Endodermal cell (in vitro differentiated cells): ENCODE data around the gene ABLIM1. TPM values are rescaled to one million over a fixed set of nuclear protein-coding genes. Genes with fewer than 3 reads are reported as not detected.

Source experiments
- DNase-seq: peaks from one replicate; pipeline ENCODE4 v3.0.0-alpha.2; 2017
- H3K27ac ChIP-seq: 2 replicates; pipeline ENCODE4 v1.5.1; 2013; ENCODE audit warnings: mild to moderate bottlenecking, low read depth, low read length, moderate library complexity
- H3K27me3 ChIP-seq: 2 replicates; pipeline ENCODE4 v1.6.1; 2013; ENCODE audit warnings: mild to moderate bottlenecking, low read length, moderate library complexity; ENCODE audit not compliant: insufficient read depth, control insufficient read depth, poor library complexity, severe bottlenecking
- H3K36me3 ChIP-seq: 2 replicates; pipeline ENCODE4 v1.7.0; 2013; ENCODE audit warnings: mild to moderate bottlenecking, low read length, moderate library complexity; ENCODE audit not compliant: control insufficient read depth, insufficient read depth
- H3K4me1 ChIP-seq: one replicate; pipeline ENCODE4 v1.7.0; 2013; ENCODE audit warnings: low read length; ENCODE audit not compliant: control insufficient read depth, insufficient read depth
- H3K4me3 ChIP-seq: 2 replicates; pipeline ENCODE4 v1.5.1; 2013; ENCODE audit warnings: mild to moderate bottlenecking, low read length, moderate library complexity
- H3K9ac ChIP-seq: 2 replicates; pipeline ENCODE4 v1.6.1; 2013; ENCODE audit warnings: mild to moderate bottlenecking, low read length, moderate library complexity; ENCODE audit not compliant: poor library complexity, severe bottlenecking; ENCODE audit errors: extremely low read depth
- H3K9me3 ChIP-seq: 2 replicates; pipeline ENCODE4 v1.6.1; 2013; ENCODE audit warnings: mild to moderate bottlenecking, low read length, moderate library complexity; ENCODE audit not compliant: control insufficient read depth
- H3K27ac Mint-ChIP-seq: 2 replicates; pipeline ENCODE4 v1.8.0; 2020; ENCODE audit warnings: mixed read lengths
- H3K27me3 Mint-ChIP-seq: 2 replicates; pipeline ENCODE4 v1.8.0; 2021; ENCODE audit warnings: mild to moderate bottlenecking, mixed read lengths; ENCODE audit not compliant: insufficient read depth
- H3K36me3 Mint-ChIP-seq: 2 replicates; pipeline ENCODE4 v1.8.0; 2020; ENCODE audit warnings: low read depth, mixed read lengths
- H3K4me1 Mint-ChIP-seq: 2 replicates; pipeline ENCODE4 v1.8.0; 2020; ENCODE audit warnings: mixed read lengths
- H3K4me3 Mint-ChIP-seq: 2 replicates; pipeline ENCODE4 v1.8.0; 2020; ENCODE audit warnings: mild to moderate bottlenecking, moderate library complexity, mixed read lengths
- H3K9me3 Mint-ChIP-seq: 2 replicates; pipeline ENCODE4 v1.8.0; 2020; ENCODE audit warnings: mild to moderate bottlenecking, mixed read lengths
- WGBS, 2 experiments: methylation state at CpG; one replicate each; pipeline versions ENCODE4 v1.1.5 to v1.1.7; 2013; ENCODE audit warnings: missing lambda C conversion rate in 2 of 2, mixed read lengths in 1 of 2; ENCODE audit not compliant: insufficient coverage in 1 of 2, insufficient read length in 1 of 2; 5-methylcytosine and 5-hydroxymethylcytosine counted together
- total RNA-seq, 2 donors: library from RNA; stranded (reverse); fragmentation: NEBNext Ultra II Directional in 1 of 2; extraction: Animal tissue kit (Norgen Biotek cat#: 25700) in 1 of 2; gene quantifications; 2 replicates in 1 of 2; 3 replicates in 1 of 2; pipeline ENCODE4 v1.2.1, GENCODE V29; 2021
- TF ChIP-seq, protein P1 (sequence below): fragments of 200-600 bp; sonication (generic); conservative IDR thresholded peaks from 2 replicates; pipeline ENCODE4 v1.5.0; 2021; ENCODE audit warnings: antibody characterized with exemption, mild to moderate bottlenecking

Gene ABLIM1
- total RNA-seq, 2 donors from 2014 or later = 39.3 to 49.3 TPM

DNA sequence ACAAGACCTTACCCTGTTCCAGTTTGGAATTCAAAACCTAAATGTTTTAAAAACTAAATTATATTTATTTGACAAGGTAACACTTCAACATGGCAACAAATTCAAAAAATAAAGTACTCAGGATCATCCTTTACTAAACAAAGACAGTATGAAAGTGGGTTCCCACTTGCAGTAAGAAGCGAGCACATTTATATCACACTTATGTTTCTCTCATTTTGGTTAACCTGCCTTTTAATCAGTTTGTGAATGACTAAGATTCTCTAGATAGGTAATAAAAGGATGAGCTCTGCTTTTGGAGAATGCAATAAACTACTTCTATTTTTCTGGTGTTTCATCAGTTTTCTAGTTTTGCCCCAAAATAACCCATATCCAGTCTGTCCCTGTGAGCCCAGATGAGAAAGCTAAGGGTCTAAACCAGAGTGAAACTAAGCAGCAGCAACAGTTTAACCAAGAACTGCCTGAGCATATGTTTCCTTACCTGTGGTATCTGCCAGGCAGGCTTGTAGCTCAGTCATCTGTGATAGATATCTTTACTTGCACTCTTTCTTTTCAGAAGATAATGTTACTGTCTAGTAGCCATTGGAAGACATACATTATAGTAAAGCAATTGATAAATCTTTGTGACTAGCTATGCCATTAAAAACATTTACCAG, 64.1 kb downstream of the ABLIM1 start:
- Histone ChIP-seq H3K9ac (no peak overlapping the region), H3K27me3 (no peaks in the 10 kb centered on the region), H3K27ac (no peak overlapping the region), H3K4me1 (no peaks in the 10 kb centered on the region), H3K4me3 (no peak overlapping the region), H3K9me3 (no peaks in the 10 kb centered on the region), H3K36me3 (no peaks in the 10 kb centered on the region)
- Mint-ChIP-seq H3K27ac (no peak overlapping the region), H3K36me3 (no peaks in the 10 kb centered on the region), H3K9me3 (no peaks in the 10 kb centered on the region), H3K4me3 (no peak overlapping the region), H3K4me1 (no peaks in the 10 kb centered on the region), H3K27me3 (no peaks in the 10 kb centered on the region)
- no peak for DNase-seq
- WGBS, 2 experiments = 100% methylated on average over 1 of the region's 1 CpG; no CpG with 5 or more reads in 1 of the 2 experiments
- TF ChIP-seq, protein P1, sequence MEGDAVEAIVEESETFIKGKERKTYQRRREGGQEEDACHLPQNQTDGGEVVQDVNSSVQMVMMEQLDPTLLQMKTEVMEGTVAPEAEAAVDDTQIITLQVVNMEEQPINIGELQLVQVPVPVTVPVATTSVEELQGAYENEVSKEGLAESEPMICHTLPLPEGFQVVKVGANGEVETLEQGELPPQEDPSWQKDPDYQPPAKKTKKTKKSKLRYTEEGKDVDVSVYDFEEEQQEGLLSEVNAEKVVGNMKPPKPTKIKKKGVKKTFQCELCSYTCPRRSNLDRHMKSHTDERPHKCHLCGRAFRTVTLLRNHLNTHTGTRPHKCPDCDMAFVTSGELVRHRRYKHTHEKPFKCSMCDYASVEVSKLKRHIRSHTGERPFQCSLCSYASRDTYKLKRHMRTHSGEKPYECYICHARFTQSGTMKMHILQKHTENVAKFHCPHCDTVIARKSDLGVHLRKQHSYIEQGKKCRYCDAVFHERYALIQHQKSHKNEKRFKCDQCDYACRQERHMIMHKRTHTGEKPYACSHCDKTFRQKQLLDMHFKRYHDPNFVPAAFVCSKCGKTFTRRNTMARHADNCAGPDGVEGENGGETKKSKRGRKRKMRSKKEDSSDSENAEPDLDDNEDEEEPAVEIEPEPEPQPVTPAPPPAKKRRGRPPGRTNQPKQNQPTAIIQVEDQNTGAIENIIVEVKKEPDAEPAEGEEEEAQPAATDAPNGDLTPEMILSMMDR = no peak

DNA sequence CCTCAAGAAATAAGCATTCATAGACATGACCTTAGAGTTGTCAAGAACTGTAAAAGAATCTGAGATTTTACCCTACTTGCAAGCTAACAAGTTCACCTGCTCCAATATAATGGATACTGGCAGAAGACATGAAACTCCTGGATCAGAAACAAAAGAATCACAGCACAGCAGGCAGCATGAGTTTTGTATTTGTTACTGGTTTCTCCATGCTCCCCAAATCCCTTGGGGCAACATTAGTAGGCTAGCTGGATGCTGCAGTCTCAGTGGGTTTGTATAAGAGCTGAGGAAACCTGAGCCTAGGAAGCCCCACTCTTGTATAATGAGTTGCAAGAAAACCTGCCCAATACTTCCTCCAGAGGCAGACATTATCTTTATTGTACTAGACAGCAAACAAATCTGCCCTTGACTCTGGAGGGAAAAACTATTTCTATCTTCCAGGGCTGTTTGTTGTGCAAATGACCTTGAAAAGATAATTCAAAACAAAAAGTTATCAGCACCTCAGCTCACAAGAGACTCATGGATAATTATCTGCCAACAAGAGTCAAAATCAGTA, 64.8 kb downstream of the ABLIM1 start:
- H3K36me3 Mint-ChIP-seq = no peaks in the 10 kb centered on the region
- Histone ChIP-seq H3K4me1 (no peaks in the 10 kb centered on the region), H3K4me3 (no peak overlapping the region), H3K9ac (no peak overlapping the region), H3K27ac (no peak overlapping the region), H3K9me3 (no peaks in the 10 kb centered on the region), H3K36me3 (no peaks in the 10 kb centered on the region), H3K27me3 (no peaks in the 10 kb centered on the region)
- H3K4me1 Mint-ChIP-seq = no peaks in the 10 kb centered on the region
- H3K27ac Mint-ChIP-seq = no peak overlapping the region
- no peak overlapping the region for H3K4me3 Mint-ChIP-seq
- no peaks in the 10 kb centered on the region for H3K27me3 Mint-ChIP-seq
- H3K9me3 Mint-ChIP-seq = no peaks in the 10 kb centered on the region
- TF ChIP-seq, protein P1 = no peak
- no peak for DNase-seq

DNA sequence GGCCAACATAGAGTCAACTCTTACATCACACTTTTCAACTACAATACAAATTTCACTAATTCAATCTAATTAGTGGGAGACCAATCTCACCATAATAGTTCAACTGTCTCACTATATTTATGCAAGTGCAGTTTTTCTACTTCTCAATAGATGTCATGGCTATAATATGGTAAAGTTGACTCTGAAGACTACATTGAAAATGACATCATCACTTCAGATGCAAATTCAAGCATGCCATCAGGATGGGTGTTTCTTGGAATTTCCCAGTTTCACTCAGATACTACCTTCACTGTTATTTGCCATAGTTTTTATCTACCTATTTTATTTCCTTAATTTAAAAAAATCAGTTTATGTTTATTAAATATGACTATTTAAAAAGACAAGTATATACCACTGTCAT, 67.1 kb downstream of the ABLIM1 start:
- Histone ChIP-seq H3K9ac (no peak overlapping the region), H3K27ac (no peak overlapping the region), H3K9me3 (no peaks in the 10 kb centered on the region), H3K27me3 (no peaks in the 10 kb centered on the region), H3K36me3 (no peaks in the 10 kb centered on the region), H3K4me3 (no peak overlapping the region), H3K4me1 (no peaks in the 10 kb centered on the region)
- no peak overlapping the region for H3K27ac Mint-ChIP-seq
- H3K4me3 Mint-ChIP-seq = no peak overlapping the region
- TF ChIP-seq, protein P1 = no peak
- DNase-seq = no peak
- H3K4me1 Mint-ChIP-seq = no peaks in the 10 kb centered on the region
- H3K27me3 Mint-ChIP-seq = no peaks in the 10 kb centered on the region
- H3K9me3 Mint-ChIP-seq = no peaks in the 10 kb centered on the region
- H3K36me3 Mint-ChIP-seq = no peaks in the 10 kb centered on the region
